COLO829 (cell line): Measurements from ENCODE around the gene ERH.
"Not testable (repeated sequence)": the region's sequence is repeated elsewhere in the genome, so short reads cannot be mapped to it uniquely, and the experiment has no call there.

Source experiments
- DNase-seq: peaks from one replicate; pipeline ENCODE4 v3.0.0; 2012; ENCODE audit warnings: low spot score

Gene ERH

GRCh38 chr14:69398053-69398817, at the start of gene ERH, which contains the start of gene SLC39A9:
Gene ERH, minus strand, starts transcription at chr14:69398299. Its CDS starts 66 bp downstream, at chr14:69398233.
Gene SLC39A9, plus strand, starts transcription at chr14:69398692. Its CDS starts 678 bp downstream, at chr14:69399370.
- peak; percentile 89 for DNase-seq

- no peak for DNase-seq
These were observed 45.3 kb upstream of the ERH start for GRCh38 chr14:69443296-69443805.

- no peak for DNase-seq
These were observed 43.8 kb upstream of the ERH start for GRCh38 chr14:69441948-69442347.

- DNase-seq: no peak
These were observed 41.6 kb upstream of the ERH start for GRCh38 chr14:69439521-69440270.

- no peak for DNase-seq
These were observed 34.3 kb upstream of the ERH start for GRCh38 chr14:69432364-69432763.

- DNase-seq: no peak
These were observed 32.3 kb upstream of the ERH start for GRCh38 chr14:69430306-69430939.

GRCh38 chr14:69429643-69430042, 31.5 kb upstream of the ERH start:
- DNase-seq: no peak

GRCh38 chr14:69428289-69428998, 30.3 kb upstream of the ERH start:
- DNase-seq: no peak

GRCh38 chr14:69427596-69427995, 29.5 kb upstream of the ERH start:
- no peak for DNase-seq

GRCh38 chr14:69424149-69424923, 26.2 kb upstream of the ERH start:
- DNase-seq: peak; percentile 42

- no peak for DNase-seq
These were observed 25.2 kb upstream of the ERH start for GRCh38 chr14:69423279-69423678.

GRCh38 chr14:69416087-69416486, 18.0 kb upstream of the ERH start:
- not testable (repeated sequence) for DNase-seq

- DNase-seq: no peak
These were observed 15.4 kb upstream of the ERH start for GRCh38 chr14:69413483-69413882.

GRCh38 chr14:69408331-69408960, 10.3 kb upstream of the ERH start:
- no peak for DNase-seq

GRCh38 chr14:69405762-69406161, 7.7 kb upstream of the ERH start:
- no peak for DNase-seq

GRCh38 chr14:69404883-69405282, 6.8 kb upstream of the ERH start:
- no peak for DNase-seq

- no peak for DNase-seq
These were observed 6.4 kb upstream of the ERH start for GRCh38 chr14:69404478-69404877.

- no peak for DNase-seq
These were observed 3.7 kb upstream of the ERH start for GRCh38 chr14:69401841-69402240.

- no peak for DNase-seq
These were observed 2.1 kb upstream of the ERH start for GRCh38 chr14:69400154-69400553.

GRCh38 chr14:69399750-69400149, 1.7 kb upstream of the ERH start:
- no peak for DNase-seq

GRCh38 chr14:69398818-69399210, 715 bp upstream of the ERH start:
- no peak for DNase-seq
